ENCODE measurements around the gene DYRK3.

DNA sequence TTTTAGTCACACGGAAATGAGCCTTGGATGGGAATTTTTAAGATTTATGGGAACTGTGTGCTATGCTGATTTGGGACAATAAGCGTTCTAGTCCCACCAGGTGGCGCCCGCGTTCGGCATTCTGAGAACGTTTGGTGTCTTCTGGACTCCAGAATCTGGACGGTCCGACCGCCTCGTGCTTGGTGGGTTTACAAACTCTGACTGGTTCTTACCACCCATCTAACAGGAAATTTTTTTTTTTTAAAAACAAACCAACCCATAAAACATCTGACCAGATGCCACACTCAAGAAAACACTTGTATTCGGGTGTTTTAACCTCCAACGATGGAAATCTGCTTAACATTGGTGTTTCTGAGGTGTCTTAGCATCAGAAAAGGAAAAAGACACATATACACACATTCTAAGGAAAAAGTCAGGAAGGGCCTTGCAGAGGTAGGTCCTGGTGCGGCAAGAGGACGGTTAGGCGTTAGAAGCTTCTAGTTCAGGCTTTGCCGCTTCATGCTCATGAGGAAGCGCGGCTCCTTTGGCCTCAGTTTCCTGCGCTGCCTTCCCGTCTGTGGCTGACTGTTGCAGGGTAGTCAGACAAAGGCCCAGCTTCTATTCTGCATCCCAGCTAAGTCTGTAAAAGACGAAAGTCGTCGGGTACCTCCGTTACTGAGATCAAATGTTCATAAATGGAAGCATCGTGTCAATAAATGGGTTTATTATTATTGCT, 814 bp upstream of the DYRK3 start:
- TF ChIP-seq, protein P1, sequence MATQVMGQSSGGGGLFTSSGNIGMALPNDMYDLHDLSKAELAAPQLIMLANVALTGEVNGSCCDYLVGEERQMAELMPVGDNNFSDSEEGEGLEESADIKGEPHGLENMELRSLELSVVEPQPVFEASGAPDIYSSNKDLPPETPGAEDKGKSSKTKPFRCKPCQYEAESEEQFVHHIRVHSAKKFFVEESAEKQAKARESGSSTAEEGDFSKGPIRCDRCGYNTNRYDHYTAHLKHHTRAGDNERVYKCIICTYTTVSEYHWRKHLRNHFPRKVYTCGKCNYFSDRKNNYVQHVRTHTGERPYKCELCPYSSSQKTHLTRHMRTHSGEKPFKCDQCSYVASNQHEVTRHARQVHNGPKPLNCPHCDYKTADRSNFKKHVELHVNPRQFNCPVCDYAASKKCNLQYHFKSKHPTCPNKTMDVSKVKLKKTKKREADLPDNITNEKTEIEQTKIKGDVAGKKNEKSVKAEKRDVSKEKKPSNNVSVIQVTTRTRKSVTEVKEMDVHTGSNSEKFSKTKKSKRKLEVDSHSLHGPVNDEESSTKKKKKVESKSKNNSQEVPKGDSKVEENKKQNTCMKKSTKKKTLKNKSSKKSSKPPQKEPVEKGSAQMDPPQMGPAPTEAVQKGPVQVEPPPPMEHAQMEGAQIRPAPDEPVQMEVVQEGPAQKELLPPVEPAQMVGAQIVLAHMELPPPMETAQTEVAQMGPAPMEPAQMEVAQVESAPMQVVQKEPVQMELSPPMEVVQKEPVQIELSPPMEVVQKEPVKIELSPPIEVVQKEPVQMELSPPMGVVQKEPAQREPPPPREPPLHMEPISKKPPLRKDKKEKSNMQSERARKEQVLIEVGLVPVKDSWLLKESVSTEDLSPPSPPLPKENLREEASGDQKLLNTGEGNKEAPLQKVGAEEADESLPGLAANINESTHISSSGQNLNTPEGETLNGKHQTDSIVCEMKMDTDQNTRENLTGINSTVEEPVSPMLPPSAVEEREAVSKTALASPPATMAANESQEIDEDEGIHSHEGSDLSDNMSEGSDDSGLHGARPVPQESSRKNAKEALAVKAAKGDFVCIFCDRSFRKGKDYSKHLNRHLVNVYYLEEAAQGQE (tag by site-specific recombination; IDR thresholded peaks at IDR 0.05), result no peak
- TF ChIP-seq, protein P2, sequence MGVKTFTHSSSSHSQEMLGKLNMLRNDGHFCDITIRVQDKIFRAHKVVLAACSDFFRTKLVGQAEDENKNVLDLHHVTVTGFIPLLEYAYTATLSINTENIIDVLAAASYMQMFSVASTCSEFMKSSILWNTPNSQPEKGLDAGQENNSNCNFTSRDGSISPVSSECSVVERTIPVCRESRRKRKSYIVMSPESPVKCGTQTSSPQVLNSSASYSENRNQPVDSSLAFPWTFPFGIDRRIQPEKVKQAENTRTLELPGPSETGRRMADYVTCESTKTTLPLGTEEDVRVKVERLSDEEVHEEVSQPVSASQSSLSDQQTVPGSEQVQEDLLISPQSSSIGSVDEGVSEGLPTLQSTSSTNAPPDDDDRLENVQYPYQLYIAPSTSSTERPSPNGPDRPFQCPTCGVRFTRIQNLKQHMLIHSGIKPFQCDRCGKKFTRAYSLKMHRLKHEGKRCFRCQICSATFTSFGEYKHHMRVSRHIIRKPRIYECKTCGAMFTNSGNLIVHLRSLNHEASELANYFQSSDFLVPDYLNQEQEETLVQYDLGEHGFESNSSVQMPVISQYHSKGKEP (tag by site-specific recombination; IDR thresholded peaks at IDR 0.05), result no peak
- TF ChIP-seq ZNF354C (tag by site-specific recombination; IDR thresholded peaks at IDR 0.05; ENCODE audit: borderline replicate concordance, low read depth), result no peak
- no peak for TF ChIP-seq MEIS1 (CRISPR knock-in tag; IDR thresholded peaks at IDR 0.05; ENCODE audit: borderline replicate concordance)
- no peak for TF ChIP-seq ZNF112 (tag by site-specific recombination; IDR thresholded peaks at IDR 0.05)
- 0 out of 2 replicates have a peak, but pooled peaks have one; percentile 19 for TF ChIP-seq ZNF561 (tag by site-specific recombination; IDR thresholded peaks at IDR 0.05; ENCODE audit: borderline replicate concordance)
- TF ChIP-seq ZNF140 (tag by site-specific recombination; IDR thresholded peaks at IDR 0.05), result no peak
- no peak for TF ChIP-seq ZNF626 (tag by site-specific recombination; IDR thresholded peaks at IDR 0.05)
- TF ChIP-seq, protein P3, sequence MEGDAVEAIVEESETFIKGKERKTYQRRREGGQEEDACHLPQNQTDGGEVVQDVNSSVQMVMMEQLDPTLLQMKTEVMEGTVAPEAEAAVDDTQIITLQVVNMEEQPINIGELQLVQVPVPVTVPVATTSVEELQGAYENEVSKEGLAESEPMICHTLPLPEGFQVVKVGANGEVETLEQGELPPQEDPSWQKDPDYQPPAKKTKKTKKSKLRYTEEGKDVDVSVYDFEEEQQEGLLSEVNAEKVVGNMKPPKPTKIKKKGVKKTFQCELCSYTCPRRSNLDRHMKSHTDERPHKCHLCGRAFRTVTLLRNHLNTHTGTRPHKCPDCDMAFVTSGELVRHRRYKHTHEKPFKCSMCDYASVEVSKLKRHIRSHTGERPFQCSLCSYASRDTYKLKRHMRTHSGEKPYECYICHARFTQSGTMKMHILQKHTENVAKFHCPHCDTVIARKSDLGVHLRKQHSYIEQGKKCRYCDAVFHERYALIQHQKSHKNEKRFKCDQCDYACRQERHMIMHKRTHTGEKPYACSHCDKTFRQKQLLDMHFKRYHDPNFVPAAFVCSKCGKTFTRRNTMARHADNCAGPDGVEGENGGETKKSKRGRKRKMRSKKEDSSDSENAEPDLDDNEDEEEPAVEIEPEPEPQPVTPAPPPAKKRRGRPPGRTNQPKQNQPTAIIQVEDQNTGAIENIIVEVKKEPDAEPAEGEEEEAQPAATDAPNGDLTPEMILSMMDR (tag by site-specific recombination; IDR thresholded peaks at IDR 0.05), result peak; percentile 67; the same call in 1 of the 2 replicates
- TF ChIP-seq ZNF629 (tag by site-specific recombination; IDR thresholded peaks at IDR 0.05), result no peak
- no peak for TF ChIP-seq ZSCAN16 (tag by site-specific recombination; IDR thresholded peaks at IDR 0.05)
- TF ChIP-seq, protein P4, sequence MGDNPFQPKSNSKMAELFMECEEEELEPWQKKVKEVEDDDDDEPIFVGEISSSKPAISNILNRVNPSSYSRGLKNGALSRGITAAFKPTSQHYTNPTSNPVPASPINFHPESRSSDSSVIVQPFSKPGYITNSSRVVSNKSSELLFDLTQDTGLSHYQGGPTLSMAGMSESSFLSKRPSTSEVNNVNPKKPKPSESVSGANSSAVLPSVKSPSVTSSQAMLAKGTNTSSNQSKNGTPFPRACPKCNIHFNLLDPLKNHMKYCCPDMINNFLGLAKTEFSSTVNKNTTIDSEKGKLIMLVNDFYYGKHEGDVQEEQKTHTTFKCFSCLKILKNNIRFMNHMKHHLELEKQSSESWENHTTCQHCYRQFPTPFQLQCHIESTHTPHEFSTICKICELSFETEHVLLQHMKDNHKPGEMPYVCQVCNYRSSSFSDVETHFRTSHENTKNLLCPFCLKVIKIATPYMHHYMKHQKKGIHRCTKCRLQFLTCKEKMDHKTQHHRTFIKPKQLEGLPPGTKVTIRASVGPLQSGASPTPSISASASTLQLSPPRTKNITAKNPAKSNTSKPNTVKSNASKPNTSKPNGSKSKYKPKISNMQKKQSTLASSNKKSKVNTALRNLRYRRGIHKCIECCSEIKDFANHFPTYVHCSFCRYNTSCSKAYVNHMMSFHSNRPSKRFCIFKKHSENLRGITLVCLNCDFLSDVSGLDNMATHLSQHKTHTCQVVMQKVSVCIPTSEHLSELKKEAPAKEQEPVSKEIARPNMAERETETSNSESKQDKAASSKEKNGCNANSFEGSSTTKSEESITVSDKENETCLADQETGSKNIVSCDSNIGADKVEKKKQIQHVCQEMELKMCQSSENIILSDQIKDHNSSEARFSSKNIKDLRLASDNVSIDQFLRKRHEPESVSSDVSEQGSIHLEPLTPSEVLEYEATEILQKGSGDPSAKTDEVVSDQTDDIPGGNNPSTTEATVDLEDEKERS (tag by site-specific recombination; IDR thresholded peaks at IDR 0.05), result no peak
- TF ChIP-seq ZNF658 (tag by site-specific recombination; IDR thresholded peaks at IDR 0.05), result no peak
